NCI-H446 treated with DMSO at 0.1 percent for 48 hours (cell line): ENCODE measurements around the gene FAM240A.
"Not testable (repeated sequence)": the region's sequence is repeated elsewhere in the genome, so short reads cannot be mapped to it uniquely, and the experiment has no call there.

Source experiments
- DNase-seq: peaks from one replicate; lab custom pipeline; 2025; lab: John Stamatoyannopoulos, UW

FAM240A gene

GRCh38 chr3:46586738-46587246 lies 25.5 kb upstream of the FAM240A start:
- DNase-seq, result no peak

DNA sequence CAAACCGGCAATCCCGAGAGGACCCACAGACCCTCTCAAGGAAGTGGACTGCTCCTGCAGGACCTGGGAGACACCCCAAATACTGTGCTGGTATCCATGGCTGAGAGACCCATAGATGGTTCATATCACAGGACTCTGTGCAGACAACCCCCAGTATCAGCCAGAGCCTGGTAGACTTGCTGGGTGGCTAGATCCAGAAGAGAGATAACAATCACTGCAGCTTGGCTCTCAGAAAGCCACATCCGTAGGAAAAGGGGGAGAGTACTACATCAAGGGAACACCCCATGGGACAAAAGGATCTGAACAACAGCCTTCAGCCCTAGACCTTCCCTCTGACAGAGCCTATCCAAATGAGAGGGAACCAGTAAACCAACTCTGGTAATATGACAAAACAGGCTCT lies 25.1 kb upstream of the FAM240A start:
- DNase-seq, result not testable (repeated sequence)

- DNase-seq, result no peak
These were observed 19.0 kb upstream of the FAM240A start for GRCh38 chr3:46593274-46593862.

DNA sequence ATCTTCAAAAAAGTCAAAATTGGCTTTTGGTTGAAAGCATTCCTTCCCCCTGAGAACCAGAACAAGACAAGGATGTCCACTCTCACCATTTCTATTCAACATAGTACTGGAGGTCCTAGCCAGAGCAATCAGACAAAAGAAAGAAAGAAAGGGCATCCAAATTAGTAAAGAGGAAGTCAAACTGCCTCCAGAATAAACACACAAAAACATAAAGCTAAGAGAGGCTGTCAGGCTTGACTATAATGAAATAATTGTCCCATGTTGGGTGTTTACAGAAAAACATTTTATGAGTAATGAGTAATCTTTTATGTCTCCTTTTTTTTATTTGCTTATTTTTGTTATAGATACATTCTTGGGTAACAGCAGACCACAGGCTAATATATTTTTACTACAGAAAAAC lies 18.3 kb upstream of the FAM240A start:
- no peak for DNase-seq

DNA sequence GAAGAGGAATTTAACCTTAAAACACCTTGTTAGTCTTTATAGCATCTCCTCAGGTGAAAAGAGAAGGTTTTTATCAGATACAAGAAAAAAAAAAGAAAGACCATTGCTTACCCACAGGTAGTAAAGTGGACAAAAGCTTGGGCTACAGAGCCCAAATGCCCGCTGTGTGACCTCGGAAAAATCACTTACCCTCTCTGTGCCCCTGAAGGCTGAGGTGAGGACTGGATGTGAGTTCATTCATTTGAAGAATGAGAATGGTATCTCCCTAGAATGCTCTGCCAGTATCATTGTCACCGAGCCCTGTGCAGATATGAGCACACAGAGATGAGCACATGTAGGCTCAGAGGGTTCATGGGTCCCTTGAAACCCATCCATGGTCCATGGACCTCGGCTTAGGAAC lies 17.6 kb upstream of the FAM240A start:
- no peak for DNase-seq

GRCh38 chr3:46595819-46596314 lies 16.5 kb upstream of the FAM240A start:
- no peak for DNase-seq

DNA sequence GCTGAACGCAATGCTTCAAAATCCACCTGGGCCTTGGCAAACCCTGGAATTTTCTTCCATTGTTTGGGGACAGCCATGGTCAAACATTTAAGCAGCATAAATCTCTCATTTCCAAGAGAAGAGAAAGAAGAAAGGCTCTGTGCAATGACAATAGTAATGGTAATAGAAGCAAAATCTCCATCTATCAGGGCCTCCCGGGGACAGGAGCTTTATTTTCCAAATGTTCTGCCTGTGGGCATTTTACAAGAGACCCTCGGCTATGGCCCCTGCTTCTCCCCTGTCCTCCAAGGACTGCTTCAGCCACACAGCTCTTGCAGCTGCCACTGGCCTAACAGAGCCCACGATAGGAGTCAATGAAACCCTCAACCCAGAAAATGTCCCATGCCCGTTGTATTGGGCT lies 12.7 kb upstream of the FAM240A start:
- DNase-seq, result no peak

GRCh38 chr3:46603446-46604046 lies 8.8 kb upstream of the FAM240A start:
- no peak for DNase-seq

GRCh38 chr3:46604127-46604526 lies 8.2 kb upstream of the FAM240A start:
- DNase-seq, result no peak

DNA sequence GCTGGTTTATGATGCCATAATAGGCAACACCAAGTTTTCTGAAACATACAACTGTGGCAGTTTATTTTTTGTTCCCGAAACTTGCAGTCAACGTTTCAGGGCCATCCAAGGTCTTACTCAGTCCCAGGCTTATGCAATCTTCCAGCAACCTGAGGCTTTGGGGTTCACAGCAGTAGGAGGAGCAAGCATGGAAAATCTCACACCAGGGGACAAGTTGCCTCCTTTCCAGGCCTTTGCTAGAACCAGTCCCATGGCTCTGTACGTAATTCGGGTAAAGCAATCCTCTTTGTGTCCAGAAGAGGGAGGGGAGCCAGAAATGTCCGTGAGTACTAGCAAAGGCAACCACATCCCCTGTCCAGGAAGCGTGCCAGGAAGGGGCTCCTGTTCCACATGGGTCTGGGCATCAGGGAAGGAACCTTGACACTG lies 4.7 kb upstream of the FAM240A start:
- DNase-seq, result no peak

- DNase-seq, result no peak
These were observed 3.1 kb upstream of the FAM240A start for GRCh38 chr3:46609212-46609721.

- no peak for DNase-seq
These were observed 2.2 kb upstream of the FAM240A start for GRCh38 chr3:46609944-46610722.

GRCh38 chr3:46613313-46614005 lies 1.1 kb downstream of the FAM240A start:
- DNase-seq, result no peak

DNA sequence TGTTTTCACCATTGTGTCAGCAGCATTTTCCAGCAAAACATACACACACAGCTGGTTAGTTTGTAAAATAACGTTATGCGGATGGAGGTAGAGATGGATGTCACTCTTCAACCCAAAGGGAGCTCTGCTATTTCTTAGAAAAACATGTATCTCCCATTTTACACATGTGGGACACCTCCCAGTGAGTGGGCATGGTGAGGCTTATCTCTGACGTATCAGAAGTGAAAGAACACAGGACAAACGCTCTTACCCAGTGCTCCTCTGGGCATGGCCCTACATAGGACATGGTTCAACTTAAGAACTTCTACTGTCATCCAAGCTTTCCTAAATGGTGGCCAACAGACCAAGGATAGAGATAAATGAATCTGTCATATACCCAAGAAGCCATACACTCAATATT lies 2.1 kb downstream of the FAM240A start:
- no peak for DNase-seq

GRCh38 chr3:46615050-46615775 lies 2.9 kb downstream of the FAM240A start:
- DNase-seq, result no peak

GRCh38 chr3:46615976-46616375 lies 3.7 kb downstream of the FAM240A start:
- DNase-seq, result no peak

DNA sequence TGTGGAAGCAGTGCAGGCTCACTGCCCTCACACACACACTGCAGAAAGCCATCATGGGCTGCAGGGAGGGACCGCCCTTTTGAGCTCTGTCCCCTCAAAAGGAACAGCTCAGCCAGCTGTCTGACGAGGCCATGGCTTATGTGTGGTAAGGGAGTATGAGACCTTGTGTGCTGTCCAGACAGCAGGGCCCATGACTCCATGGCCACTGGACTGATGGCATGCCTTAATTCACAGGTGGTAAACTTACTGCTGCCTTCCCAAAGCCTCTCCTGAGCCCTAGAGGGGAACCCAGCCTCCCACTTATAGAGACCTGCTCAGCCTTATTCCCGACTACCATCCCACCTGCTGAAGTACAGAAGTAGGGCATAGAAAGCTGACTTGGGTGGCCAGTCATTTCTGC lies 5.6 kb downstream of the FAM240A start:
- DNase-seq, result no peak

- DNase-seq, result no peak
These were observed 7.8 kb downstream of the FAM240A start for GRCh38 chr3:46619845-46620778.

DNA sequence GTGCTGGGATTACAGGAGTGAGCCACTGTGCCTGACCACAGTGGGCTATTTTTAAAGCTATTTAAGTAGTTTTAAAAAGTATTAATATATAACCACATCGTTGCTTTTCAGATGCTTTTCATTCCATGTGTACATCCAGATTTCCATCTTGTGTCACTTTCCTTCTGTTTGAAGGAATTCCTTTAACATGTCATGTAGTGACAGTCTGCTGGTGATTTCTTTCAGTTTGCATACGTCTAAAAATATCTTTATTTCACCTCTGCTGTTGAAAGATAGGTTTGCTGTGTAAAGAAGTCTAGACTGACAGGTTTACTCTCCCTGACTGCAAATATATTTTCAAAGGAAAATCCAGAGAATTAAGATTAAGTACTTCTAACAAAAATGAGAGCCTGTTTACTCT lies 12.2 kb downstream of the FAM240A start:
- DNase-seq, result no peak

DNA sequence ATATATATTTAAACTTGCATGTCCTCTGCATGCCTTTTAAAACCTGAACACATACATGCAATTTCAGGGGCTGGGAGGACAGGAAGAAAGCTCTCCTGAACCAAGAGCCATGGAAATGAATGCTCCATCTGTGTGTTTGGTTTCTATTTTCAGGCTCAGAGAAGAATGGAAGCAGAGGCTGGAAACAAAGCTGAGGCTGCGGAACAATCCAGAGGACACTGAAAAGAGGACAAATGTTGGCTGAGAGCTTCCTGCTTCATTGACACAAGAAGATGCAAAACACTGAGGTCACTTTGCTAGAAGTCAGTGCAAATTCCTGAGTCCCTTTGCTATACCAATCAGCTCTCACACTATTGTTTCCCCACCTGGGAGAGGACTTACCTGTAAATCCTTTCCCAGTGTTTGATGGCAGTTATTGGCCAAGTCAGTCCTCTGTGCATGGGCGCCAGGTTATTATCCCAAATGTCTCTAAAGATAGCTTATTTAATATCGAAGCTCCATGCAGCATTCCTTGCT lies 12.7 kb downstream of the FAM240A start:
- DNase-seq, result no peak
